ENCODE results near the gene AGFG2.
"Not testable (repeated sequence)": the region's sequence is repeated elsewhere in the genome, so short reads cannot be mapped to it uniquely, and the experiment has no call there.

Gene AGFG2

DNA sequence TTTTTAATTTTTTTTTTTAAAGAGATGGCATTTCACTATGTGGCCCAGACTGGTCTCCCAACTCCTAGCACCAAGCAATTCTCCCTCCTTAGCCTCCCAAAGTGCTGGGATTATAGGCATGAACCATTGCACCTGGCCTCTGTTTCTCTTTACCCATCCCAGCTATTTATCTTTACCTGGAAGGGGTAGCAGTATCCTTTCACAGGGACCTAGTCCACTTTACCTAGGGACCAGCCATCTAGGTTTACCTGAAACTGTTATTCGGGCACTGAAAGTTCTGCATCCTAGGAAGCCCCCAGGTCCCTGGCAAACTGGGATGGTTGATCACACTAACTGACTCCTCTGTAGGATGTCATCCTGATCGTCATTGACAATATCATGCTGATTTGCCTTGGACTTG, 21.7 kb upstream of the AGFG2 start:
- Histone ChIP-seq H3K4me3 (ENCODE audit: low read depth, low read length) (no peak overlapping the region), H3K36me3 (replicated peaks) (no peaks in the 10 kb centered on the region), H3K27ac (no peak overlapping the region), H3K27me3 (replicated peaks) (no peaks in the 10 kb centered on the region)
- DNase-seq = no peak
- in situ Hi-C loops (cut with HindIII; ENCODE audit: low pct_ligation_motif_present, low sequenced_read_pairs) = no loop called here
- no peak for TF ChIP-seq CTCF (IDR thresholded peaks at IDR 0.05; ENCODE audit: low read depth, low read length, missing control alignments)

DNA sequence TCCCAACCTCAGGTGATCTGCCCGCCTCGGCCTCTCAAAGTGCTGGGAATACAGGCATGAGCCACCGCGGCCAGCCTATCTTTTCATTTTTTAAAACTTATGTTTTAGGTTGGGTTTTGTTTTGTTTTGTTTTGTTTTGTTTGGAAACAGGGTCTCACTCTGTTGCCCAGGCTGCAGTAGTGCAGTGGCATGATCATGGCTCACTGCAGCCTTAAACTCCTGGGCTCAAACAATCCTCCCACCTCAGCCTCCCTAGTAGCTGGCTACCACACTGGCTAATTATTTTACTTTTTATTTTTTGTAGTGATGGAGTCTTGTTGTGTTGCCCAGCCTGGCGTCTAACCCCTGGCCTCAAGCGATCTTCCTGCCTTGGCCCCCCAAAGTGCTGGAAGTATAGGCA, 19.4 kb upstream of the AGFG2 start:
- H3K27me3 ChIP-seq (replicated peaks) = no peaks in the 10 kb centered on the region
- in situ Hi-C loops (cut with HindIII; ENCODE audit: low pct_ligation_motif_present, low sequenced_read_pairs) = no loop called here
- DNase-seq = no peak
- H3K36me3 ChIP-seq (replicated peaks) = no peaks in the 10 kb centered on the region
- TF ChIP-seq CTCF (IDR thresholded peaks at IDR 0.05; ENCODE audit: low read depth, low read length, missing control alignments) = no peak
- no peak overlapping the region for H3K27ac ChIP-seq
- no peak overlapping the region for H3K4me3 ChIP-seq (ENCODE audit: low read depth, low read length)

DNA sequence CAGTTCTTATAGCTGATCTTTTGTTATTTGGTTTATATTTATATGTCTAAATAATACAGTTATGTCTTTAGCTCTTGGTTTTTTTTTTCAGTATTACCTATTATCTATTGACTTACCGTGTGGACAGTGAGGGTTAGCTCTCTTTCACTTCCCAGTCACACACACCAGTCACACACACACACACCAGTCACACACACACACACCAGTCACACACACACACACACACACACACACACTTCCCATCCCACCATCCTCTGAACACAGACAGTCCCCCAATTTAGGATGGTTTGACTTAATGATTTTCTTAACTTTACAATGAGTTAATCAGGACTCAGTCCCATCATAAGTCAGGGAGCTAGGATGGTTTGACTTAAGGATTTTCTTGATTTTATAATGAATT, 18.9 kb upstream of the AGFG2 start:
- no peak overlapping the region for H3K4me3 ChIP-seq (ENCODE audit: low read depth, low read length)
- DNase-seq = no peak
- H3K27ac ChIP-seq = no peak overlapping the region
- H3K27me3 ChIP-seq (replicated peaks) = no peaks in the 10 kb centered on the region
- TF ChIP-seq CTCF (IDR thresholded peaks at IDR 0.05; ENCODE audit: low read depth, low read length, missing control alignments) = no peak
- H3K36me3 ChIP-seq (replicated peaks) = no peaks in the 10 kb centered on the region
- in situ Hi-C loops (cut with HindIII; ENCODE audit: low pct_ligation_motif_present, low sequenced_read_pairs) = no loop called here

DNA sequence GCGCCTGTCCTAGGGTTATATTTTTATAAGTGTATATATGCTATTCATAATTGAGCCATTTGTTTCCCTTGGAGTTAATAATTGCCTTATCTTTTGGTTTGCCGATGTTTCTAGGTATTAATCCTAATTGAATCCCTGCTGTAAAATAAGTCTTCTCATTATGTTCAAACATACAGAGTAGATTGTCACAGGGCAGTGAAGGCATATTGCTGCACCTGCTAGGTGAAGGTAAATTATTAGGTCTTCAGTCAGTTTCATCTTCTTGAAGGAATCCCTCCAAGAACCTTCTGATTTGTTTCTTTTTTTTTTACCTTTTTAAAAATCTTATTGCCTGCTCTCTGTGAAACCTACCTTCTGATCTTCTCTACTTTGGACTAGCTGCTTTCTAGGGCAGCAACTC, 17.9 kb upstream of the AGFG2 start:
- H3K4me3 ChIP-seq (ENCODE audit: low read depth, low read length) = no peak overlapping the region
- H3K36me3 ChIP-seq (replicated peaks) = no peaks in the 10 kb centered on the region
- in situ Hi-C loops (cut with HindIII; ENCODE audit: low pct_ligation_motif_present, low sequenced_read_pairs) = no loop called here
- H3K27ac ChIP-seq = no peak overlapping the region
- no peak for TF ChIP-seq CTCF (IDR thresholded peaks at IDR 0.05; ENCODE audit: low read depth, low read length, missing control alignments)
- no peak for DNase-seq
- no peaks in the 10 kb centered on the region for H3K27me3 ChIP-seq (replicated peaks)

DNA sequence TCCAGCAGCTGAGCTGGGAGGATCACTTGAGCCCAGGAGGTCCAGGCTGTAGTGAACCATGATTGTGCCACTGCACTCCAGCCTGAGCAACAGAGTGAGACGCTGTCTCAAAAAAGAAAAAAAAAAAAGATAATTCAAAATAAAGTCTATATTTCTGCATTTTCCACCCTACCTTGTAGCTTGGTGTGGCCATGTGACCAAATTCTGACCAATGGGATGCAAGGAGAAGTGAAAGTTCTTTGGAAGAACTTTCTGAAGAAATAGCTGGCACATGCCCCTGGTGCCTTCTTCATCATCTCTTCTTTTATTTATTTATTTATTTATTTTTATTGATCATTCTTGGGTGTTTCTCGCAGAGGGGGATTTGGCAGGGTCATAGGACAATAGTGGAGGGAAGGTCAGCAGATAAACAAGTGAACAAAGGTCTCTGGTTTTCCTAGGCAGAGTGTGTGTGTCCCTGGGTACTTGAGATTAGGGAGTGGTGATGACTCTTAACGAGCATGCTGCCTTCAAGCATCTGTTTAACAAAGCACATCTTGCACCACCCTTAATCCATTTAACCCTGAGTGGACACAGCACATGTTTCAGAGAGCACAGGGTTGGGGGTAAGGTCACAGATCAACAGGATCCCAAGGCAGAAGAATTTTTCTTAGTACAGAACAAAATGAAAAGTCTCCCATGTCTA, 17.0 kb upstream of the AGFG2 start:
- H3K4me3 ChIP-seq (ENCODE audit: low read depth, low read length); H3K36me3 ChIP-seq (replicated peaks); H3K27me3 ChIP-seq (replicated peaks); H3K27ac ChIP-seq; DNase-seq; in situ Hi-C loops (cut with HindIII; ENCODE audit: low pct_ligation_motif_present, low sequenced_read_pairs): not testable (repeated sequence)

DNA sequence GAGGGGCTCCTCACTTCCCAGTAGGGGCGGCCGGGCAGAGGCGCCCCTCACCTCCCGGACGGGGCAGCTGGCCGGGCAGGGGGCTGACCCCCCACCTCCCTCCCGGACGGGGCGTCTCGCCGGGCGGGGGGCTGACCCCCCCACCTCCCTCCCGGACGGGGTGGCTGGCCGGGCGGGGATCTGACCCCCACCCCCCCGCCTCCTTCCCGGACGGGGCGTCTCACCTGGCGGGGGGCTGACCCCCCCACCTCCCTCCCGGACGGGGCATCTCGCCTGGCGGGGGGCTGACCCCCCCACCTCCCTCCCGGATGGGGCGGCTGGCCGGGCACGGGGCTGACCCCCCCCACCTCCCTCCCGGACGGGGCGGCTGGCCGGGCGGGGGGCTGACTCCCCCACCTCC, 15.8 kb upstream of the AGFG2 start:
- H3K27ac ChIP-seq; H3K4me3 ChIP-seq (ENCODE audit: low read depth, low read length); in situ Hi-C loops (cut with HindIII; ENCODE audit: low pct_ligation_motif_present, low sequenced_read_pairs); H3K36me3 ChIP-seq (replicated peaks); H3K27me3 ChIP-seq (replicated peaks); DNase-seq: not testable (repeated sequence)

- H3K36me3 ChIP-seq (replicated peaks); DNase-seq; H3K27me3 ChIP-seq (replicated peaks); in situ Hi-C loops (cut with HindIII; ENCODE audit: low pct_ligation_motif_present, low sequenced_read_pairs); H3K27ac ChIP-seq; H3K4me3 ChIP-seq (ENCODE audit: low read depth, low read length): not testable (repeated sequence)
Measured at GRCh38 chr7:100528108-100528866, 10.7 kb upstream of the AGFG2 start.

Data from brain microvascular endothelial cell (primary cell).